ENCODE data around the gene KERA.
"Not testable (repeated sequence)": the region's sequence is repeated elsewhere in the genome, so short reads cannot be mapped to it uniquely, and the experiment has no call there.

KERA gene

DNA sequence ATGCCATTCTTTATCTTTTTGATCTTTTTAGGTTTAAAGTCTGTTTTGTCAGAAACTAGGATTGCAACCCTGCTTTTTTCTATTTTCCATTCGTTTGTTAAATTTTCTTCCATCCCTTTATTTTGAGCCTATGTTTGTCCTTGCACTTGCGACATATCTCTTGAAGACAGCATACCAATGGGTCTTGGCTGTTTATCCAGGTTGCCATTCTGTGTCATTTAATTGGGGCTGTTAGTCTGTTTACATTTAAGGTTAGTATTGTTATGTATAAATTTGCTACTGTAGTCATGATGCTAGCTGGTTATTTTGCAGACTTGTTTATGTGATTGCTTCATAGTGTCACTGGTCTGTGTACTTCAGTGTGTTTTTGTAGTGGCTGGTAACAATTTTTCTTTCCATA, 32.1 kb upstream of the KERA start:
- not testable (repeated sequence) for H3K4me1 Mint-ChIP-seq; DNase-seq (ENCODE audit: low spot score in 2 of 2); H3K4me3 Mint-ChIP-seq; H3K36me3 Mint-ChIP-seq; ATAC-seq; H3K27ac Mint-ChIP-seq
- peaks cover 24% of the 10 kb centered on the region for H3K9me3 Mint-ChIP-seq

- H3K4me1 Mint-ChIP-seq: no peaks in the 10 kb centered on the region
- H3K9me3 Mint-ChIP-seq: no peaks in the 10 kb centered on the region
- no peak overlapping the region for H3K4me3 Mint-ChIP-seq
- ATAC-seq: no peak
- no peak overlapping the region for H3K27ac Mint-ChIP-seq
- H3K36me3 Mint-ChIP-seq: no peaks in the 10 kb centered on the region
- no peak for DNase-seq (ENCODE audit: low spot score in 2 of 2)
Measured at GRCh38 chr12:91080041-91080440, 22.2 kb upstream of the KERA start.

DNA sequence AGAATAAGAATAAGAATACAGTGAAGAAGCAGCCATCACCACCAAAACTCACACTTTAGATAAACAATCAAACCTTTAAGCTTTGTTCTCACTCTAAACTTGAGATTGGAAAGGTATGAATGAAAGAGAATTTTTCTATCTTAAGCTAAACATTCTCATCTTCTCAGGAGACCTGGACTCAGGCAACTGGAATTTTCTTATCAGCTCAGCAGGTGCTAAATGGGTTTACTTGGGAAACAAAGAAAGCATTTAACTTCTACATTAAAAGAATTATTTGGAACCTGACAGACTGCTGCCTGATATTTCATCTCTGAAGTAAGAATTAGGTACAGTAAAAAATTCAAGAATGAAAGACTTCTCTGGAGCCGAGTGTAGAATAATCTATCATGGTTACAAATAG, 20.7 kb upstream of the KERA start:
- no peaks in the 10 kb centered on the region for H3K9me3 Mint-ChIP-seq
- H3K36me3 Mint-ChIP-seq: no peaks in the 10 kb centered on the region
- H3K4me3 Mint-ChIP-seq: no peak overlapping the region

GRCh38 chr12:91077228-91077954, 19.6 kb upstream of the KERA start:
- Mint-ChIP-seq H3K36me3 (no peaks in the 10 kb centered on the region), H3K9me3 (no peaks in the 10 kb centered on the region), H3K4me3 (no peak overlapping the region), H3K27ac (no peak overlapping the region), H3K4me1 (no peaks in the 10 kb centered on the region)
- DNase-seq (ENCODE audit: low spot score in 2 of 2): no peak
- peak; percentile 13 for ATAC-seq

More for the DNA sequence above, 20.7 kb upstream of the KERA start:
- H3K4me1 Mint-ChIP-seq: no peaks in the 10 kb centered on the region
- DNase-seq (ENCODE audit: low spot score in 2 of 2) (no peak), ATAC-seq (no peak)
- H3K27ac Mint-ChIP-seq: no peak overlapping the region

DNA sequence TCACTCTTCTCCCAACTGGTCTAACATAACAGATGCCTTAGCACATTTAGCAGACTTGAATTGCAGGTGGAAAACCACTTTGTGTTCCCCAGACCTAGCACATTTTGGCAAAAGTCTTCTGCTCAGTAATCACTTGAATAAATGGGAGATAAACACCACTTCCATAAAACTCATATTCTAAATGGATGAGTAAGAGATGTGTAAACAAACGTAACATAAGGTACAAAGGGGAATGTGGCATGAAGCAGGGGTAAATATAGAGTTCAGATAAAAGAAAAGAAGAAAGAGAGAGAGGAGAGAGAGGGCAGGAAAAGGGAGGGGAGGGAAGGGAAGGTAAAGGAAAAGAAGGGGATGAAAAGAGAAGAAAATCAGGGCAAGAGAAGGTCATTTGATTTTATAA, 17.0 kb upstream of the KERA start:
- Mint-ChIP-seq H3K4me3 (no peak overlapping the region), H3K4me1 (no peaks in the 10 kb centered on the region), H3K27ac (no peak overlapping the region), H3K36me3 (no peaks in the 10 kb centered on the region), H3K9me3 (no peaks in the 10 kb centered on the region)
- no peak for ATAC-seq
- DNase-seq (ENCODE audit: low spot score in 2 of 2): no peak

GRCh38 chr12:91074154-91074709, 16.4 kb upstream of the KERA start:
- H3K4me1 Mint-ChIP-seq: no peaks in the 10 kb centered on the region
- ATAC-seq (no peak), DNase-seq (ENCODE audit: low spot score in 2 of 2) (no peak)
- no peaks in the 10 kb centered on the region for H3K36me3 Mint-ChIP-seq
- no peak overlapping the region for H3K27ac Mint-ChIP-seq
- no peak overlapping the region for H3K4me3 Mint-ChIP-seq
- no peaks in the 10 kb centered on the region for H3K9me3 Mint-ChIP-seq

DNA sequence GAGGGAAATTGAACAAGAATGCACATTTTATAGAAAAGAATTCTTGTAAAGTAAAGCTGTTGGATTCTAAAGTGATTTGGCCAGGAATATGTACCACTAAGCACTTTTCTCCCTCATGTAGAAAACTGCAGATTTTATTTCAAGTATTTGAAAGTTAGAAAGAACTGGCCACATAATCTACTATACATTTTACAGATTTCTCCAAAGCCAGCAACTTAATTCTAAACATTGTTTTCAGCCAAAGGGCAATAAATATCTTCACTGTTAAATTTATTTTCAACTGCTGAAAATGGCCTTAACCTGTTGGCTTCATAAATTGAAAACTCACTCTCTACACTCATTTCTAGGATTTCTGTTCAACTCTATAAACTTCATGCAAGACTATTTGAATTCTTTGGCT, 15.6 kb upstream of the KERA start:
- no peaks in the 10 kb centered on the region for H3K9me3 Mint-ChIP-seq
- DNase-seq (ENCODE audit: low spot score in 2 of 2): no peak
- no peak for ATAC-seq
- H3K27ac Mint-ChIP-seq: no peak overlapping the region
- no peaks in the 10 kb centered on the region for H3K36me3 Mint-ChIP-seq
- H3K4me1 Mint-ChIP-seq: no peaks in the 10 kb centered on the region
- no peak overlapping the region for H3K4me3 Mint-ChIP-seq

GRCh38 chr12:91072931-91073330, 15.1 kb upstream of the KERA start:
- Mint-ChIP-seq H3K27ac (no peak overlapping the region), H3K9me3 (no peaks in the 10 kb centered on the region), H3K4me1 (no peaks in the 10 kb centered on the region), H3K4me3 (no peak overlapping the region), H3K36me3 (no peaks in the 10 kb centered on the region)
- ATAC-seq (no peak), DNase-seq (ENCODE audit: low spot score in 2 of 2) (no peak)

DNA sequence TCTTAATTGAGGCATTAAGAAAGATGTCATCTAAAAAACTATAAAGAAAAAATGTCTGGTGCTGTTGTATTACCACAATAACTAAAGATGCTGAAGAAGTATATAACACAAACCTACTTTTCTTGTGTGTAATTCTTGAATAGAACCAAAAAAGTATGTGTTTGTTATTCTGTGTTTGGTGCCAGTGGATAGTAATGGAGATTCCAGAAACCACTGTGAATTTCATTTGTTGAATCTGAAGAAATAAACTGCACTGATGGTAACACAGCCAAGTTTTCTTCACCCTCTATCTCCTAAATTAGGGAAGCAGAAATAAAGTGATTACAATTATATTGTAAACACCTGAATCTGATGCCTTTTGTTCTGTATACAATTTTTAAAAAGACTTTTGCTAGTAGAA, 13.1 kb upstream of the KERA start:
- DNase-seq (ENCODE audit: low spot score in 2 of 2) (no peak), ATAC-seq (no peak)
- Mint-ChIP-seq H3K4me3 (no peak overlapping the region), H3K4me1 (no peaks in the 10 kb centered on the region), H3K9me3 (no peaks in the 10 kb centered on the region), H3K36me3 (no peaks in the 10 kb centered on the region), H3K27ac (no peak overlapping the region)

GRCh38 chr12:91065396-91065795, 7.6 kb upstream of the KERA start:
- Mint-ChIP-seq H3K27ac (no peak overlapping the region), H3K36me3 (no peaks in the 10 kb centered on the region), H3K4me3 (no peak overlapping the region), H3K4me1 (no peaks in the 10 kb centered on the region), H3K9me3 (no peaks in the 10 kb centered on the region)
- ATAC-seq (no peak), DNase-seq (ENCODE audit: low spot score in 2 of 2) (no peak)

DNA sequence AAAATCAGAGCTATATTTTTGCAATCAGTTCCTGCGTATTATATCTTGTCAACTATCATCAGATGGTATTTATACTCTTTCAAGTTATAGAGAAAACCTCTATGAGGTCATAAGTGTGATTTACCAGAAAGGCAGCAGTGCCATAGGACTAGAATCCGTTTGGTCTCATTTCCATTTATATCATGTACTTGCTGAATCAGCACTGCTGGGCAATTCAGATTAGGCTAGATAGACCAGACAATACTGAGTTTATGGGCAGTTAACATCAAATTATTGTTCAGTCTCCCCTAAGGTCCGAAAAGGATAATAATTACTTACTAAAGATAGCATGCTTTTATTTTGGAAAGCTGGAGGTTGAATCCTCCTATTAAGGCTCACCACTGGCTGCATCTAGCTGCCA, 6.8 kb upstream of the KERA start:
- ATAC-seq (no peak), DNase-seq (ENCODE audit: low spot score in 2 of 2) (no peak)
- Mint-ChIP-seq H3K27ac (no peak overlapping the region), H3K4me1 (no peaks in the 10 kb centered on the region), H3K4me3 (no peak overlapping the region), H3K9me3 (no peaks in the 10 kb centered on the region), H3K36me3 (no peaks in the 10 kb centered on the region)

DNA sequence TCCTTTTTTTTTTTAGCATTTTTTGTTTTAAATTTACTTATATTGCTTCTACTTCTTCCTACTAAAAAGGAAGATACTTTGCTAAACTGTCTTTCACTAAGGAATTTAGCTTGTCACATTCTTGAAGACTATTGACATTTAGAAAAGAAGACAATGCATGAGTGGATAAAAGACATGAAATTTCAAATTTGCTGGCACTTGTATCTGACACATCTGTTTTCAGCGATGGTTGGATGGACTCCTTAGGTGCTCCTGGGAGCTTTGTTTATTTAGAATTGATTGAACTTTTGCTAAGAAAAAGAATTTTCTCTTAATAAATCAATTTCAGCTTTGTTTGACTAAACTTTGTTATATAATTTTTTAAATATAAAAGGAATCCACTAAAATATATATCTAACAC, 3.3 kb upstream of the KERA start:
- H3K27ac Mint-ChIP-seq: no peak overlapping the region
- no peaks in the 10 kb centered on the region for H3K4me1 Mint-ChIP-seq
- no peak for ATAC-seq
- H3K9me3 Mint-ChIP-seq: no peaks in the 10 kb centered on the region
- H3K36me3 Mint-ChIP-seq: no peaks in the 10 kb centered on the region
- no peak overlapping the region for H3K4me3 Mint-ChIP-seq
- DNase-seq (ENCODE audit: low spot score in 2 of 2): no peak

- H3K4me3 Mint-ChIP-seq: no peak overlapping the region
- DNase-seq (ENCODE audit: low spot score in 2 of 2): no peak
- no peaks in the 10 kb centered on the region for H3K36me3 Mint-ChIP-seq
- no peaks in the 10 kb centered on the region for H3K9me3 Mint-ChIP-seq
- no peaks in the 10 kb centered on the region for H3K4me1 Mint-ChIP-seq
- ATAC-seq: no peak
- H3K27ac Mint-ChIP-seq: no peak overlapping the region
Measured at GRCh38 chr12:91059211-91059610, 1.4 kb upstream of the KERA start.

DNA sequence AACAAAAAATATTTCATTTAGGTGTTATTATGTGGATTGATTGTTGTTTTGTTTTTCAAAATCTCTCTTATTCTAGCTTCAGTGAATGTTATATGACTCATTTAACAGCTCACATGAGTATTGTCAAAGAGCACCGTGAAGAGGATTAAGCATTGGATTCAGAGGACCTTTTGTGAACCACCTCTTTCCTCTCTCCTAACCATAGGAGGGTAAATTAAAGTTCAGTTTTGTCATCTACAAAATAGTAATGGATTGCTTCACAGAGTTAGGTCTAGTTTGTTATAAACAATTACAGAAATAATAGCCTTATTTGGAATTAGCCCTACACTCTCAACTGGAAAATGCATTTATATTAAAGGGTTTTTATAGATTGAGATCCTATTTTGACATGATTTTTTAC, 962 bp upstream of the KERA start:
- H3K27ac Mint-ChIP-seq: no peak overlapping the region
- no peaks in the 10 kb centered on the region for H3K9me3 Mint-ChIP-seq
- H3K4me1 Mint-ChIP-seq: no peaks in the 10 kb centered on the region
- ATAC-seq (no peak), DNase-seq (ENCODE audit: low spot score in 2 of 2) (no peak)
- no peak overlapping the region for H3K4me3 Mint-ChIP-seq
- no peaks in the 10 kb centered on the region for H3K36me3 Mint-ChIP-seq

GRCh38 chr12:91056488-91056887, 1.3 kb downstream of the KERA start:
- Mint-ChIP-seq H3K4me3 (no peak overlapping the region), H3K9me3 (no peaks in the 10 kb centered on the region), H3K36me3 (no peaks in the 10 kb centered on the region), H3K27ac (no peak overlapping the region), H3K4me1 (no peaks in the 10 kb centered on the region)
- DNase-seq (ENCODE audit: low spot score in 2 of 2): no peak
- no peak for ATAC-seq

DNA sequence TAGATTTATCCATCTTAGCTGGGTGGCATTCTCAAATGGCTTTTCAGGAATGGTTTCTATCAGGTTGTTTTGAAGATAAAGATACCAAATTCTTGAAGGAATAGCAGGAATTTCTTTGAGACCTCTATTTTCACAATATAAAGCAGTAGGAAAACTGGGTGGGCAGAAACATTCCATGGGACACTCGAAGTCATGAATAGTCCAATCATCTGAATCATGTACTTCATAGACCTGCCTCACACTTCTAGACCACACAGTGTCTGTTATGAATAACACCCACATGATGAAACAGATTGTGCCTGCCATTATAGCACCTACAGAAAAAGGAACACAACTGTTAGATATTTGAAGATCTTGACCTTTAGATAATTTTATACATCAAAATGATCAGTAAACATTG, 1.8 kb downstream of the KERA start:
- H3K9me3 Mint-ChIP-seq: no peaks in the 10 kb centered on the region
- H3K4me1 Mint-ChIP-seq: no peaks in the 10 kb centered on the region
- DNase-seq (ENCODE audit: low spot score in 2 of 2) (no peak), ATAC-seq (no peak)
- H3K4me3 Mint-ChIP-seq: no peak overlapping the region
- no peak overlapping the region for H3K27ac Mint-ChIP-seq
- H3K36me3 Mint-ChIP-seq: no peaks in the 10 kb centered on the region

Measured in stimulated activated effector memory CD8-positive, alpha-beta T cell treated with anti-CD3 and anti-CD28 coated beads, Interleukin-12 subunit alpha, Interleukin-12 subunit beta, amount 100 ng/mL, for 72 hours (primary cell).